Measurements from ENCODE around the gene PLA2G4A. TPM values are rescaled to one million over a fixed set of nuclear protein-coding genes. Genes with fewer than 3 reads are reported as not detected.
A peak's percentile ranks its signal among the peaks of the same experiment; 100 is the strongest.

PLA2G4A gene
- total RNA-seq, 3 donors from 2014 or later: 5.3 to 26.8 (median 6.9) TPM

GRCh38 chr1:186839041-186839400 is 10.3 kb downstream of the PLA2G4A start:
- H3K9me3 ChIP-seq: no peaks in the 10 kb centered on the region
- intact Hi-C loops (cut with DNase I, micrococcal nuclease): no loop called here
- DNase-seq (no peak), ATAC-seq (peak; percentile 14)
- no peak for TF ChIP-seq CTCF (IDR thresholded peaks at IDR 0.05)
- no peak overlapping the region for H3K4me3 ChIP-seq
- H3K4me1 ChIP-seq (ENCODE audit: low read depth): peaks cover 4% of the 10 kb centered on the region
- no peaks in the 10 kb centered on the region for H3K36me3 ChIP-seq (ENCODE audit: low read depth)

- TF ChIP-seq CTCF (IDR thresholded peaks at IDR 0.05): no peak
- Histone ChIP-seq H3K4me3 (no peak overlapping the region), H3K4me1 (ENCODE audit: low read depth) (peaks cover 4% of the 10 kb centered on the region), H3K36me3 (ENCODE audit: low read depth) (no peaks in the 10 kb centered on the region), H3K9me3 (no peaks in the 10 kb centered on the region)
- ATAC-seq: no peak
- no peak for DNase-seq
- intact Hi-C loops (cut with DNase I, micrococcal nuclease): no loop called here
These were observed 12.8 kb downstream of the PLA2G4A start for GRCh38 chr1:186841599-186841998.

GRCh38 chr1:186842547-186842946 is 13.8 kb downstream of the PLA2G4A start:
- no peaks in the 10 kb centered on the region for H3K36me3 ChIP-seq (ENCODE audit: low read depth)
- intact Hi-C loops (cut with DNase I, micrococcal nuclease): no loop called here
- no peaks in the 10 kb centered on the region for H3K9me3 ChIP-seq
- H3K4me3 ChIP-seq: no peak overlapping the region
- ATAC-seq (peak; percentile 68), DNase-seq (peak in 1 of 3 donors; percentile 14)
- H3K4me1 ChIP-seq (ENCODE audit: low read depth): peaks cover 4% of the 10 kb centered on the region
- TF ChIP-seq CTCF (IDR thresholded peaks at IDR 0.05): no peak

- intact Hi-C loops (cut with DNase I, micrococcal nuclease): no loop called here
- no peaks in the 10 kb centered on the region for H3K9me3 ChIP-seq
- DNase-seq (no peak), ATAC-seq (peak; percentile 25)
- H3K36me3 ChIP-seq (ENCODE audit: low read depth): no peaks in the 10 kb centered on the region
- no peak overlapping the region for H3K4me3 ChIP-seq
- TF ChIP-seq CTCF (IDR thresholded peaks at IDR 0.05): no peak
- H3K4me1 ChIP-seq (ENCODE audit: low read depth): peaks cover 2% of the 10 kb centered on the region
These were observed 14.5 kb downstream of the PLA2G4A start for GRCh38 chr1:186843226-186843625.

GRCh38 chr1:186843931-186844330 is 15.2 kb downstream of the PLA2G4A start:
- no peak for ATAC-seq
- no peak for DNase-seq
- Histone ChIP-seq H3K9me3 (no peaks in the 10 kb centered on the region), H3K4me3 (no peak overlapping the region), H3K36me3 (ENCODE audit: low read depth) (no peaks in the 10 kb centered on the region), H3K4me1 (ENCODE audit: low read depth) (no peaks in the 10 kb centered on the region)
- TF ChIP-seq CTCF (IDR thresholded peaks at IDR 0.05): no peak
- intact Hi-C loops (cut with DNase I, micrococcal nuclease): no loop called here

GRCh38 chr1:186845576-186846210 is 16.9 kb downstream of the PLA2G4A start:
- DNase-seq (no peak), ATAC-seq (no peak)
- Histone ChIP-seq H3K36me3 (ENCODE audit: low read depth) (no peaks in the 10 kb centered on the region), H3K9me3 (no peaks in the 10 kb centered on the region), H3K4me1 (ENCODE audit: low read depth) (no peaks in the 10 kb centered on the region), H3K4me3 (no peak overlapping the region)
- TF ChIP-seq CTCF (IDR thresholded peaks at IDR 0.05): no peak
- intact Hi-C loops (cut with DNase I, micrococcal nuclease): no loop called here

All from mucosa of descending colon (tissue), 3 donors.